HG02943 (cell line): ENCODE data around the gene TXLNG.
A peak's percentile ranks its signal among the peaks of the same experiment; 100 is the strongest.
"Not testable (repeated sequence)": the region's sequence is repeated elsewhere in the genome, so short reads cannot be mapped to it uniquely, and the experiment has no call there.

Experiments used
- ATAC-seq: cut with Tn5 transposase; IDR thresholded peaks from one replicate; pipeline ENCODE4 v1.9.1; 2021; ENCODE audit warnings: mild to moderate bottlenecking, low read depth, moderate library complexity; ENCODE audit not compliant: unreplicated experiment

Gene TXLNG

DNA sequence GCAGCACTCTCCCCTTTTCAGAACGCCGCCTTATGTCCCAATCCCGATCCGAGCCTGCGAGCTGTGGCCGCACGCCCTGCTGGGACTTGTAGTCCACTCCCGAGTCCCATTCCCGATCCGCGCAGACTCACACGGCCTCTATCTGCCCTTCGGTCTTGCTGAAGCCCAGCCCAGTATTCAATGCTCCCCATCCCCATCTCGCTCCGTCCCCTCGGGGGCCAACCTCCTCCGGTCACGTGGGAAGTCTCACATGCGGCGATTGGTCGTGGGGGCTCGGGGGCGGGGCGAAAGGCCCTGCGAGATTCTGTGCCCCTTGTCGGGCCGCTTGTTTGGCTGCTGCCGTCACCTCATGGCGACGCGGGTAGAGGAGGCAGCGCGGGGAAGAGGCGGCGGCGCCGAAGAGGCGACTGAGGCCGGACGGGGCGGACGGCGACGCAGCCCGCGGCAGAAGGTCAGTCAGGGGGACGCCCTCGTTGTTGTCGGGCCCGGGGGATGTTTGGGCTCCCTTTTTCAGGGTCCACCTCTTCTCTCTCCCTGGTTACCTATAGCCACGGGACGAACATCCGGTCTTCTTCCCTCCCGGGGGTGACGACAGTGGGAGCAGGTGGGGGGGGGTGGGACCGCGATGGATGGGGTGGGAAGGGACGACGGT, at the start of gene TXLNG:
TXLNG (plus strand) TSS at position 328 of the 652 bp plus-strand sequence; CDS start at position 350, 22 bp downstream.
- ATAC-seq, result peak; percentile 99

DNA sequence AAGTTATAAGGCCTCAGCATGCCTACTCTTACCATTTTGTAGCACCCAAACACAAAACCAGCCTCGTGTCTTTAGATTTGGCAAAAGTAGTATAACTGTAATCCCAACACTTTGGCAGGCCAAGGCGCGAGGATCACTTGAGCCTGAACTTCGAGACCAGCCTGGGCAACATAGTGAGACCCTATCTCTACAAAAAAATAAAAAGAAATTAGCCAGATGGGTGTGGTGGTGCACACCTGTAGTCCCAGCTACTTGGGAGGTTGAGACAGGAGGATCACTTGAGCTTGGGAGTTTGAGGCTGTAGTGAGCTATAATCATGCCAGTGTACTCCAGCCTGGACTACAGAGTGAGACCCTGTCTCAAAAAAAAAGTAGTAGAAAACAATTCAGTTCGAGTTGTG, 49.2 kb upstream of the TXLNG start:
- ATAC-seq, result no peak

GRCh38 chrX:16739574-16739973, 46.7 kb upstream of the TXLNG start:
- no peak for ATAC-seq

GRCh38 chrX:16743604-16744325, 42.5 kb upstream of the TXLNG start:
- ATAC-seq, result no peak

DNA sequence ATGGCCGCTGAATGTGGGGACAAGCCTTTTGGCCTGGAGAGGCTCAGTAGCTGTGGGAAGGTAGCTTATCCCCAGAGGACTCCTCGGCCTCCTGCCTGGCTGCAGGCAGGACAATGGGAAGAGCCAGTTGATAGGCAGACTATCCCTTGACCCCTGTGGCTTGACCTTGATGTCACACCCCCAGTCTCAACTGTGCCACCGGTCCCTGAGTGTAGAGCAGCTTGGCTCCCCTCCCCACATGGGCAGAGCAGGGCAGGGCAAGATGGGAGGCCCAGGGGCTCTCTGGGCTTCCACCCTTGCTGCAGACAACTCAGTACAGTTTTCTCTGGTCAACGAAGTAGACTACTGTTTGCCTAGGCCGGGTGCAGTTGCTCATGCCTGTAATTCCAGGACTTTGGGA, 41.2 kb upstream of the TXLNG start:
- no peak for ATAC-seq

- ATAC-seq, result no peak
Observed at GRCh38 chrX:16745659-16746058, 40.6 kb upstream of the TXLNG start.

DNA sequence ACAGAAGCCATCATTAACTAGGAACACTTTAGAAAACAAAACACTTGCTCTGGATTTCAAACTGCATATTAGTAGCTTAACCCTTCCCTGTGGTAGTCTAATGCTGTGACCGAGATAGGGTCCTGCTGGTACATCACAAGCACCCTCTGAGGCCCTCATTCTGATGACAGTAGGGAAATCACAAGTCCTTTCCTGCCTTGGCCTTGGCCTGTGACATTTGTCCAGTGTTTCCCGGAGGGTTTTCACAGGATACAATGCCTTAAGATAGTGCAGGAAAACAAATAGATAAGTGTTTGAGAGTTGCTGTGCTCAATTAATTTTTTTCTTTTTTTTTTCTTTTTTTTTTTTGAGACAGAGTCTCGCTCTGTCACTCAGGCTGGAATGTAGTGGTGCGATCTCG, 37.8 kb upstream of the TXLNG start:
- no peak for ATAC-seq

DNA sequence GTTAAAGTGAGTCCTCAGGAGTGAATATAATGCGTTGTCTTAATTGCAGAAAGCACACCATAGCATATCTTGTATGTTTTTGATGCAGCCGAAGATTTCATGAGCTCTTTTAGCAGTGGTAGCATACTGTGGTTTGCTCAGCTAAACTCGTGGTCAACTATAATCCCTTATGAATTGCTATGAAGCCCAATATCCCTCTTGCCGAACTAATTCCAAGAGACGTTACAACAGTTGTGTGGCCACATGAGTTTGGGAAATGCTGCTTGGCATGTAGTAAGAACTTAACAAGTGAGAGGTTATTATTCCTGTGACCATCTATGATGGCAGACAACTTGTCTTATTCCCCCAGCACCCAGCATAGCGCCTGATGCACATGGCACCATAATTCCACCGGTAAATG, 36.1 kb upstream of the TXLNG start:
- no peak for ATAC-seq

GRCh38 chrX:16754019-16754418, 32.2 kb upstream of the TXLNG start:
- no peak for ATAC-seq

DNA sequence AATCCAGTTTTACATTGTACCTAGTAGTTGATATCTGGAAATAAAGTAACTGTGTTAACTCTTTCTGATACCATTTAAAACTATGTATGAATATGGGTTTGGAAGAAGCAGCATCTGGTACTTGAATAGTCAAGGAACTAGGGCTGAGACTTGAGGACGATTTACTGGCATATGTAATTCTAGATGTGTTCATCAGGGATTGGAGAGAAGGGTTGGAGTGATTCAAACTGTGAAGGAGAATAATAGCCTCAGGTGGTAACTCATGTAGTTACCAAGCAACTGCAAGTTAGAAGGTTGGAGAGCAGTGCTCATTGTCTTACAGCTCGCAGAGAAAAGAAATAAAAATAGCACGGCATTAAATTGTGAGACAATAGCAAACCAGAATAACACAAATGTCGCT, 29.5 kb upstream of the TXLNG start:
- no peak for ATAC-seq

GRCh38 chrX:16761500-16761899, 24.8 kb upstream of the TXLNG start:
- ATAC-seq, result not testable (repeated sequence)

DNA sequence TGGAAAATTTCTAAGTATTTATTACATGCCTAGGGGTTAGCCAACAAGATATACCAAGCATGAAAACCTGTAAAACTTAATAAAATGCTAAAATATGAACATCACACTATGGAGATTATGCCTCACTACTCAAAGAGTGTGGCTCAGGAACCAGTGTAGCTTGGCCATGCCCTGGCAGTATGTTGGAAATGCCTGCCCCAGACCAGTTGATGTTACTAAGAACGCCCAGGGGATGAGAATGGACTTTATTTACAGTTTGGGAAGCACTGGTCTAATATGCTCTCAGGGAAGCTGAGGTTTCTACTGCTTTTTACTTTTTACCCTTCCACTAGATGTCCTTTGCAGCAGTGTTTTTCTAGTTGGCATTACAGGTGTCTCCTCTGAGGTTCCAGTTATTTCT, 23.7 kb upstream of the TXLNG start:
- no peak for ATAC-seq

- ATAC-seq, result no peak
Observed at GRCh38 chrX:16765594-16765993, 20.7 kb upstream of the TXLNG start.

DNA sequence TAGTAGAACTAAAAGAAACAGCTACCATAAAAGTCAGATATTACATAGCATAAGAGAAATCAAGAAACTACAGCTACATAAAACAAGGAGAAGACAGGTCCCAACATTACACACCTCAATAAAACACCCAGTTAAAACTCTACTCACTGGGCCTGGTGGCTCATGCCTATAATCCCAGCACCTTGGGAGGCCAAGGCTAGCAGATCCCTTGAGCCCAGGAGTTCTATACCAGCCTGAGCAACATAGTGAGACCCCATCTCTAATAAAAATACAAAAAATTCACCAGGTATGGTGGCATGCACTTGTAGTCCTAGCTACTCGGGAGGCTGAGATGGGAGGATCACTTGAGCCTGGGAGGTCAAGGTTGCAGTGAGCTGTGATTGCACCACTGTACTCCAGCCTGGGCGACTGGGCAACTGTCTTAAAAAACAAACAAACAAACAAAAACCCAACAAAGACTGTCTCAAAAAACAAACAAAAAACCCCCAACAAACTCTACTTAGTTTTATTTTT, 15.2 kb upstream of the TXLNG start:
- no peak for ATAC-seq

DNA sequence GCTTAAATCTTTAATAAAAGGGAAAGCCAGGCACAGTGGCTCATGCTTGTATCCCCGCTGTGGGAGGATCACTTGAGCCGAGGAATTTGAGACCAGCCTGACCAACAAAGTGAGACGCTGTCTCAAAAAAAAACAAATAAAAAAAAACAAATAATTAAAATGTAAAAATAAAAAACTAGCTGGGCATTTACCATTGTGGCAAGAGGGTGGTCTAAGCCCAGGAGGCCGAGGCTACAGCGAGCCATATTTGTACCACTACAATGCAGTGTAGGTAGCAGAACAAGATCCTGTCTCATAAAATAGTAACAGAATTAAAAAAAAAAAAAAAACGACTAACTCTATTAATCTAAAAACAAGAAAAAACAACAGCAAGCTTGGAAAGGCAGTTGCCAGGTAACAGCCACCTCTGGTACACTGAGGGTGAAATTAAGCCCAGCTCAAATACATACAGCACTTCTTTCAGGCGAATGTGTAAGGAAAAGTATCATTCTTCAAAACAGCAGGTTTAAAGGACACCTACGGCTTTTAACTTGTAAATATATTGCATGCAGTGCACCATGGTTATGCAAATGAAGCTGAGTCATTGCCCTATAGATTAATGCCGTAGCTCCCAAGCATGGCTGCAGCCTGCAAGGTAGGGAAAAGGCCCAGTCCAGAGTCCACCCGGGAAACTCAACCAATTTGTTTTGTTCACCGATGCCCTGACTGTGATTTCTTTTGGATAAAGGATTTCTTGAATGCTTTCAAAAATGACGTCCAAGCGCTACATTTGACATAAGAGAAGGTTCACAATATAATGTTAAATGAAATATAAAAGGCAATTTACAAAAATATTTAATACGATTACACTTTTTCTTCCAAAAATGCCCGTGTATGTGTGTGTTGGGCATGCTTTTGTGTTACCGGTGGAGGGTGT, 14.5 kb upstream of the TXLNG start:
- no peak for ATAC-seq

GRCh38 chrX:16772460-16772859, 13.8 kb upstream of the TXLNG start:
- ATAC-seq, result no peak

- no peak for ATAC-seq
Observed at GRCh38 chrX:16774746-16775145, 11.5 kb upstream of the TXLNG start.

- ATAC-seq, result no peak
Observed at GRCh38 chrX:16778545-16778944, 7.7 kb upstream of the TXLNG start.

DNA sequence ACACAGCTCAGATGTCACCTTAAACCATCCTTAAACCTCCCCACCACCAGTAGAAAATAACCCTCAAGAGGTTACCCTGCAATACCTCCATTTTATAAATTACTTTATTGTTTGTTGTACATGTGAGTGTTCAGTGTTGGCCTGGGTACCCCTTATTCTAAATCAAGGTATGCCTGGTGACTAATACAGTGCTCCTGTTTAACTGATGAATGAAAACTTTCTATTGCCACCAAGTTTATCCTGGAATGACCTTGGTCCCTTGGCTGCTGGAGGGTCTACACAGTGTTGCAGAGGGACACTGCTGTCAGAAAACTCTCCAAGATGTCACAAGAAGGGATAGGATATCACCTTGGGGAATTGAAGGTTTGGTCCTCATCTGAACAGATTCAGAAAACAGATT, 7.3 kb upstream of the TXLNG start:
- ATAC-seq, result no peak

- not testable (repeated sequence) for ATAC-seq
Observed at GRCh38 chrX:16779815-16780214, 6.5 kb upstream of the TXLNG start.

GRCh38 chrX:16783452-16783851, 2.8 kb upstream of the TXLNG start:
- no peak for ATAC-seq
